Activated CD8-positive, alpha-beta T cell treated with anti-CD3 and anti-CD28 coated beads, Interleukin-2, amount 10 ng/mL, durations not matched to agents 7 days and 5 days (primary cell): ENCODE results near the gene HRAS. TPM values are rescaled to one million over a fixed set of nuclear protein-coding genes. Genes with fewer than 3 reads are reported as not detected.
A peak's percentile ranks its signal among the peaks of the same experiment; 100 is the strongest.

Experiments
- ATAC-seq: fragments of 150-1000 bp; cut with Tn5 transposase; one replicate; pipeline ENCODE4 v1.10.0; 2021; ENCODE audit warnings: moderate library complexity
- CTCF ChIA-PET: fragments of 350-600 bp; sonication (Branson Sonifier 250); formaldehyde crosslinking; loops from one replicate; lab custom pipeline; 2021; ENCODE audit warnings: antibody characterized with exemption; lab: Charles Lee
- POLR2A ChIA-PET: fragments of 350-600 bp; sonication (Branson Sonifier 250); formaldehyde crosslinking; loops from one replicate; lab custom pipeline; 2021; ENCODE audit warnings: antibody characterized with exemption; lab: Charles Lee
- DNase-seq: peaks from one replicate; pipeline ENCODE4 v3.0.0-alpha.2; 2020
- H3K27ac Mint-ChIP-seq: one replicate; pipeline ENCODE4 v1.8.0; 2021; ENCODE audit warnings: mild to moderate bottlenecking, mixed read lengths
- H3K27me3 Mint-ChIP-seq: one replicate; pipeline ENCODE4 v1.8.0; 2021; ENCODE audit warnings: low read depth, mixed read lengths
- H3K36me3 Mint-ChIP-seq: one replicate; pipeline ENCODE4 v1.8.0; 2021; ENCODE audit warnings: low read depth, mixed read lengths
- H3K4me1 Mint-ChIP-seq: one replicate; pipeline ENCODE4 v1.8.0; 2021; ENCODE audit warnings: low read depth, mixed read lengths
- H3K4me3 Mint-ChIP-seq: one replicate; pipeline ENCODE4 v1.8.0; 2021; ENCODE audit warnings: mild to moderate bottlenecking, mixed read lengths
- H3K9me3 Mint-ChIP-seq: one replicate; pipeline ENCODE4 v1.8.0; 2022; ENCODE audit warnings: mixed read lengths; ENCODE audit not compliant: insufficient read depth
- total RNA-seq, 2 experiments: library from RNA; stranded (reverse); gene quantifications; one replicate each; pipeline ENCODE4 v1.2.3, GENCODE V29; 2021

Gene HRAS
- total RNA-seq, 2 experiments from 2014 or later = 58.7 to 68.9 TPM

DNA sequence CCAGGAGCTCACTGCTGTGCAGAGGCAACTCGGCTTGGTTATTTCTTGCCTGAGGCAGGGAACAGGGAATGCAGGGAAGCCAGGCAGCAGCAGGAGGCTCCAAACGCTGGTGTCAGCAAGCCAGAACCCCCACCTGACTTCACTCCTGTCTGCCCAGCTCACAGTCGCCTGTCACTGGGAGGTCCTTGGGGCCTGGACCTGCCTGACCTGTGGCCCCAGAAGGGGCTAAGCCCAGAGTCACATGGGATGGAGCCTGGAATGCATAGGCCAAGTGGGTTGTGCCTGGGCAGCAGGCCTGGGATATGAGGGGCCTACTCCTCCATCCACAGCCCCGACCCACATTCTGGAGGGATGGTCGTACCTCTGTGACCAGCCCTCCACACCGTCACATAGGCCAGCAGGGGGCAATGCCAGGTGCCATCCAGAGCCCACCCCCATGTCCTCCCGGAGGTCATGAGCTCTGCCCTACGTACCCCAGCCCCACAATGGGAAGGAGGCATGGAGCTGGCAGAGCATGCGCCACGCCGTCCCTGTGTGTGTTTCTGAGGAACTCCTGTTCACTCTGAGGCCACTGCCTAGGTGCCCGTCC, 30.6 kb upstream of the HRAS start:
- DNase-seq = no peak
- ChIA-PET CTCF (interaction anchor here (1.1 to 5.5 kb wide), 3 partner anchors 10 to 81 kb away, joined by 3 to 23 read pairs (median 4); no protein-coding TSS in a partner anchor), POLR2A (interaction anchor here (1.4 to 3.5 kb wide), 3 partner anchors 10 to 160 kb away, joined by 3 to 17 read pairs (median 3); partner anchors contain the start of genes IRF7 and PHRF1)
- Mint-ChIP-seq H3K27ac (no peak overlapping the region), H3K4me3 (peak overlapping the region; percentile 85), H3K9me3 (no peaks in the 10 kb centered on the region), H3K36me3 (peaks cover 18% of the 10 kb centered on the region), H3K27me3 (no peaks in the 10 kb centered on the region), H3K4me1 (peaks cover 23% of the 10 kb centered on the region)
- ATAC-seq = no peak

DNA sequence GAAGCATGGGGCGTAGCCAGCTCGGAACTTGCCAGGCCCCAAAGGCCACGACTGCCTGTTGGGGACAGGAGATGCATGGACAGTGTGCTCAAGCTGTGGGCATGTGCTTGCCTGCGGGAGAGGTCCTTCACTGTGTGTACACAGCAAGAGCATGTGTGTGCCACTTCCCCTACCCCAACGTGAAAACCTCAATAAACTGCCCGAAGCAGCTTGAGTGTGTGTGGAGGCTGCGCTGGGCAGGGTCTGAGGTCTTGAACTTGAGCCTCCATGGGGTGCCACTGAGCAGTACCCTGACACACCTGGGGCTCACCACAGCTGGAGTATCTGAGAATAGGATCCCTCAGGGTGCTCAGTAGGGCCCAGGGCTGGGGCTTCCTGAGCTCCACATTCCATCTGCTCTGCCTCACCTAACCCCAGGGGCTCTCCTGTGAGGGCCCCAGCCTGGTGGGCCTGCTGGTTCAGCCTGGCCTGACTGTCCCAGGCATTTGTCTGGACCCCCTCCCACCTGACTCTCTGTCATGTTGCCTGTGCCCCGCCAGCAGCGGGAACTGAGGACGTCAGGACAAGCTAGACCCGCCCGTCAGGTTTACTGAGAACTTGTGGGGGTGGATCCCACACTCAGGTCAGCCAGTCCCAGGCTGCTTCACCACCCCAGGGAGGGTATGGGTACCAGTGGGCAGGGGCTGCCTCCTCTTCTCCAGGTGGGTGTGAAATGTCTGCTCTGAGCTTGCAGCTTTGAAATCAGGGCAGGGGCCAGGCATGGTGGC, 28.6 kb upstream of the HRAS start:
- Mint-ChIP-seq H3K4me3 (no peak overlapping the region), H3K27ac (peak overlapping the region; percentile 15)
- DNase-seq = no peak

GRCh38 chr11:563066-563811, 27.9 kb upstream of the HRAS start:
- peaks cover 18% of the 10 kb centered on the region for H3K36me3 Mint-ChIP-seq
- ChIA-PET POLR2A (interaction anchor here (0.7 to 1.4 kb wide), 2 partner anchors 13 to 14 kb away, joined by 3 read pairs; partner anchors contain the start of gene PHRF1), CTCF (interaction anchor here (1.5 kb wide), 1 partner anchor 8 kb away, joined by 6 read pairs; no protein-coding TSS in a partner anchor)
- ATAC-seq = no peak
- H3K27ac Mint-ChIP-seq = peak overlapping the region; percentile 15
- no peak for DNase-seq
- H3K27me3 Mint-ChIP-seq = peaks cover 3% of the 10 kb centered on the region
- H3K9me3 Mint-ChIP-seq = no peaks in the 10 kb centered on the region
- no peak overlapping the region for H3K4me3 Mint-ChIP-seq
- H3K4me1 Mint-ChIP-seq = peaks cover 24% of the 10 kb centered on the region

More for the DNA sequence above, 28.6 kb upstream of the HRAS start:
- CTCF ChIA-PET = interaction anchor here (1.5 kb wide), 1 partner anchor 9 kb away, joined by 6 read pairs; no protein-coding TSS in a partner anchor
- peaks cover 3% of the 10 kb centered on the region for H3K27me3 Mint-ChIP-seq
- peaks cover 24% of the 10 kb centered on the region for H3K4me1 Mint-ChIP-seq
- peaks cover 18% of the 10 kb centered on the region for H3K36me3 Mint-ChIP-seq
- ATAC-seq = no peak
- POLR2A ChIA-PET = interaction anchor here (0.7 to 3.5 kb wide), 3 partner anchors 12 to 13 kb away, joined by 3 to 17 read pairs (median 3); partner anchors contain the start of gene PHRF1
- no peaks in the 10 kb centered on the region for H3K9me3 Mint-ChIP-seq

GRCh38 chr11:562046-562645, 26.8 kb upstream of the HRAS start:
- POLR2A ChIA-PET = interaction anchor here (1.0 to 1.4 kb wide), 3 partner anchors 14 to 54 kb away, joined by 3 read pairs; partner anchors contain the start of genes IRF7 and PHRF1
- H3K4me1 Mint-ChIP-seq = peaks cover 19% of the 10 kb centered on the region
- peaks cover 7% of the 10 kb centered on the region for H3K27me3 Mint-ChIP-seq
- H3K4me3 Mint-ChIP-seq = peak overlapping the region; percentile 95
- CTCF ChIA-PET = no interaction called here
- no peaks in the 10 kb centered on the region for H3K9me3 Mint-ChIP-seq
- ATAC-seq (no peak), DNase-seq (no peak)
- no peak overlapping the region for H3K27ac Mint-ChIP-seq
- peaks cover 13% of the 10 kb centered on the region for H3K36me3 Mint-ChIP-seq

DNA sequence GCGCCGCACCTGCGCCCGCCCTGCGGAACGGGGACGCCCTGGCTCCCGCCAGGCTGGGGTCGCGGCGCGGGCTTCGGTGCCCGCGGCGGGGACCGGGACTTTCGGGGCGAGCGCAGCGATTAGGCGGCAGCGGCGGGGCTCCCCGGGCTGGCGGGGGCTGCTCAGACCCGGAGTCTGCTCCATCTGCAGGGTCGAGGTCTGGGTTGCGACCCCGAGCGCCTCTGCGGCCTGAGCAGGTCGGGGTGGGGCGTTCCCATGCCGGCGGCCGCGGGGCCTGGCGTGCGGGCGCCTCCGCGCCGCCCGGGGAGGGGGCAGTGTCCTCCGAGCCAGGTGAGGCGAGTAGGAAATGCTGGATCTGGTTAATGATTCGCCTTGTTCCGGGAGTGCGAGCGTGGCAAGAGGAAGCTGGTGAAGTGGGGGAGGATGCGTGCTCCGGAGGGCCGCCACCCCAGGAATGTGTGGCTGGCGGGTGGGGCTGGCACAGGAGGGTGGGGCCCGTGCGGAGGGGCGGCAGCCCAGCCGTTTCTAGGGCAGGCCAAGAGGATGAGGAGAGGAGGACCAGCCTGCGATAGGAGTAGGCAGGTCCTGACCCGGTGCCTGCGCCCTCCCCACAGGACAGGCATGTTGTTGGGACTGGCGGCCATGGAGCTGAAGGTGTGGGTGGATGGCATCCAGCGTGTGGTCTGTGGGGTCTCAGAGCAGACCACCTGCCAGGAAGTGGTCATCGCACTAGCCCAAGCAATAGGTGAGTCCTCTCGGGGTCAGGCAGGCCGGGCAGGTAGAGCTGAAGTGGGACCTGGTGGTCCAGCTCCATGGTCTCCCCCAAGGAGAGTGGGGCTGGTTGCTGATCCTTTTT, 26.0 kb upstream of the HRAS start:
- H3K27ac Mint-ChIP-seq = peak overlapping the region; percentile 81
- peaks cover 11% of the 10 kb centered on the region for H3K27me3 Mint-ChIP-seq
- POLR2A ChIA-PET = interaction anchor here (1.0 kb wide), 2 partner anchors 15 to 55 kb away, joined by 3 read pairs; partner anchors contain the start of genes IRF7 and PHRF1
- H3K36me3 Mint-ChIP-seq = peaks cover 8% of the 10 kb centered on the region
- H3K4me1 Mint-ChIP-seq = peaks cover 16% of the 10 kb centered on the region
- H3K4me3 Mint-ChIP-seq = peak overlapping the region; percentile 95
- DNase-seq (no peak), ATAC-seq (peak; percentile 57)
- CTCF ChIA-PET = no interaction called here
- H3K9me3 Mint-ChIP-seq = no peaks in the 10 kb centered on the region

- CTCF ChIA-PET = interaction anchor here (2.1 kb wide), 1 partner anchor 166 kb away, joined by 7 read pairs; no protein-coding TSS in a partner anchor
Measured at GRCh38 chr11:560305-561147, 25.1 kb upstream of the HRAS start, which contains the start of the genes LMNTD2 and RASSF7. Gene LMNTD2 (minus strand): TSS chr11:560738. CDS start chr11:560716, 22 bp downstream. Gene RASSF7 (plus strand): TSS chr11:560970. CDS start chr11:561769, 799 bp downstream.

GRCh38 chr11:559712-560304, 24.4 kb upstream of the HRAS start:
- POLR2A ChIA-PET = interaction anchor here (0.9 kb wide), 1 partner anchor 136 kb away, joined by 3 read pairs; no protein-coding TSS in a partner anchor
- Mint-ChIP-seq H3K27me3 (peaks cover 14% of the 10 kb centered on the region), H3K4me1 (peaks cover 17% of the 10 kb centered on the region), H3K27ac (peak overlapping the region; percentile 75), H3K9me3 (no peaks in the 10 kb centered on the region), H3K4me3 (peak overlapping the region; percentile 95), H3K36me3 (peaks cover 8% of the 10 kb centered on the region)
- ATAC-seq (no peak), DNase-seq (no peak)
- CTCF ChIA-PET = interaction anchor here (2.1 kb wide), 1 partner anchor 167 kb away, joined by 7 read pairs; no protein-coding TSS in a partner anchor

More at GRCh38 chr11:560305-561147, 25.1 kb upstream of the HRAS start, which contains the start of the genes LMNTD2 and RASSF7:
- Mint-ChIP-seq H3K27me3 (peaks cover 14% of the 10 kb centered on the region), H3K27ac (peak within 1 kb of the TSS; percentile 81), H3K36me3 (peaks cover 8% of the 10 kb centered on the region), H3K9me3 (no peaks in the 10 kb centered on the region), H3K4me3 (peak within 1 kb of the TSS; percentile 95), H3K4me1 (peaks cover 17% of the 10 kb centered on the region)
- peak; percentile 91 for ATAC-seq
- POLR2A ChIA-PET = interaction anchor here (0.9 to 1.0 kb wide), 2 partner anchors 16 to 136 kb away, joined by 3 read pairs; partner anchors contain the start of gene PHRF1
- peak; percentile 95 for DNase-seq

- peaks cover 17% of the 10 kb centered on the region for H3K4me1 Mint-ChIP-seq
- POLR2A ChIA-PET = interaction anchor here (0.9 kb wide), 1 partner anchor 137 kb away, joined by 3 read pairs; no protein-coding TSS in a partner anchor
- peaks cover 14% of the 10 kb centered on the region for H3K27me3 Mint-ChIP-seq
- CTCF ChIA-PET = interaction anchor here (2.1 kb wide), 1 partner anchor 167 kb away, joined by 7 read pairs; no protein-coding TSS in a partner anchor
- ATAC-seq = no peak
- H3K27ac Mint-ChIP-seq = no peak overlapping the region
- no peak overlapping the region for H3K4me3 Mint-ChIP-seq
- peaks cover 8% of the 10 kb centered on the region for H3K36me3 Mint-ChIP-seq
- H3K9me3 Mint-ChIP-seq = no peaks in the 10 kb centered on the region
- no peak for DNase-seq
Measured at GRCh38 chr11:559020-559620, 23.7 kb upstream of the HRAS start.

DNA sequence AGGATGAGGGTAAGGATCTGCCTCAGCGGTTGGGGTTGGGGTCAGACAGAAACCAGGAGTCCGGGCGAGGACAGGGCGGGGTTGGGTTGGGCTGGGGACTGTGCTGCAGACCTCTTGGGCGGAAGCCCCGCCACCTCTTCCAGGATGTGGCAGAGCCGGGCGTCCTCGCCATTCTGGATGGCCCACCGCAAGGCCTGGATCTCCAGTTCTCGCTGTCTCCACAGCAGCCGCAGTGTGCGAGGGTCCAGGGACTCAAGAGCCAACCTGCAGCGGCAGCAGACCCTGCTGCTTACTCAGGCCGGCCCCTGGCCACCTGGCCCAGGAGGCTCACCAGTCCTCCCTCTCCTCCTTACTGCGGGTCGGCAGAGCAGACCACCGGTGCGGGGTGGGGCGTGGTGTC, 23.1 kb upstream of the HRAS start:
- POLR2A ChIA-PET = no interaction called here
- CTCF ChIA-PET = interaction anchor here (2.1 kb wide), 1 partner anchor 168 kb away, joined by 7 read pairs; no protein-coding TSS in a partner anchor
- H3K27me3 Mint-ChIP-seq = peaks cover 14% of the 10 kb centered on the region
- peaks cover 17% of the 10 kb centered on the region for H3K4me1 Mint-ChIP-seq
- no peak overlapping the region for H3K27ac Mint-ChIP-seq
- DNase-seq = no peak
- no peak for ATAC-seq
- H3K9me3 Mint-ChIP-seq = no peaks in the 10 kb centered on the region
- no peak overlapping the region for H3K4me3 Mint-ChIP-seq
- H3K36me3 Mint-ChIP-seq = peaks cover 6% of the 10 kb centered on the region
